ENCODE data around the gene PCYT2.

The PCYT2 gene

GRCh38 chr17:81877569-81877968 is 33.6 kb downstream of the PCYT2 start:
- DNase-seq (ENCODE audit: low read depth in 2 of 3, low spot score in 2 of 3), result no peak

GRCh38 chr17:81871387-81872230 is 39.6 kb downstream of the PCYT2 start:
- DNase-seq (ENCODE audit: low read depth in 2 of 3, low spot score in 2 of 3), result peak; percentile 90 to 95 (median 91)

- no peak for DNase-seq (ENCODE audit: low read depth in 2 of 3, low spot score in 2 of 3)
Observed at GRCh38 chr17:81870981-81871386, 40.2 kb downstream of the PCYT2 start, which contains the start of gene ARHGDIA. Gene ARHGDIA (minus strand): TSS chr17:81871337. CDS start chr17:81869930, 1,407 bp downstream.

- DNase-seq (ENCODE audit: low read depth in 2 of 3, low spot score in 2 of 3), result peak in 1 of 3 experiments; percentile 32
Observed at GRCh38 chr17:81870131-81870980, 40.8 kb downstream of the PCYT2 start.

- DNase-seq (ENCODE audit: low read depth in 2 of 3, low spot score in 2 of 3), result peak in 1 of 3 experiments; percentile 58
Observed at GRCh38 chr17:81869221-81870130, 41.7 kb downstream of the PCYT2 start.

GRCh38 chr17:81868674-81869220 is 42.5 kb downstream of the PCYT2 start:
- no peak for DNase-seq (ENCODE audit: low read depth in 2 of 3, low spot score in 2 of 3)

- no peak for DNase-seq (ENCODE audit: low read depth in 2 of 3, low spot score in 2 of 3)
Observed at GRCh38 chr17:81867991-81868673, 43.1 kb downstream of the PCYT2 start.

- DNase-seq (ENCODE audit: low read depth in 2 of 3, low spot score in 2 of 3), result no peak
Observed at GRCh38 chr17:81867170-81867990, 43.8 kb downstream of the PCYT2 start.

GRCh38 chr17:81866440-81867169 is 44.6 kb downstream of the PCYT2 start:
- no peak for DNase-seq (ENCODE audit: low read depth in 2 of 3, low spot score in 2 of 3)

GRCh38 chr17:81865733-81866439 is 45.3 kb downstream of the PCYT2 start:
- no peak for DNase-seq (ENCODE audit: low read depth in 2 of 3, low spot score in 2 of 3)

GRCh38 chr17:81865358-81865732 is 45.9 kb downstream of the PCYT2 start:
- DNase-seq (ENCODE audit: low read depth in 2 of 3, low spot score in 2 of 3), result no peak

GRCh38 chr17:81863833-81864768 is 47.1 kb downstream of the PCYT2 start:
- no peak for DNase-seq (ENCODE audit: low read depth in 2 of 3, low spot score in 2 of 3)

- no peak for DNase-seq (ENCODE audit: low read depth in 2 of 3, low spot score in 2 of 3)
Observed at GRCh38 chr17:81863123-81863675, 48.0 kb downstream of the PCYT2 start.

GRCh38 chr17:81860756-81861568 is 50.2 kb downstream of the PCYT2 start:
- DNase-seq (ENCODE audit: low read depth in 2 of 3, low spot score in 2 of 3), result peak; percentile 98 to 99 (median 99)

GRCh38 chr17:81859906-81860755 is 51.1 kb downstream of the PCYT2 start, which contains the start of gene P4HB:
Gene P4HB (minus strand): TSS chr17:81860535. CDS start chr17:81860471, 64 bp downstream.
- DNase-seq (ENCODE audit: low read depth in 2 of 3, low spot score in 2 of 3), result peak; percentile 82 to 98 (median 92)

Measured in activated CD8-positive, alpha-beta memory T cell treated with anti-CD3 and anti-CD28 coated beads for 48 hours (primary cell).